ENCODE results near the gene TTC13.

The TTC13 gene

GRCh38 chr1:230867101-230867902, 111.4 kb downstream of the TTC13 start:
- DNase-seq = no peak

GRCh38 chr1:230866171-230867070, 112.2 kb downstream of the TTC13 start:
- no peak for DNase-seq

- no peak for DNase-seq
These were observed 113.4 kb downstream of the TTC13 start for GRCh38 chr1:230865062-230865817.

GRCh38 chr1:230864441-230864840, 114.2 kb downstream of the TTC13 start:
- DNase-seq = no peak

- DNase-seq = peak; percentile 3
These were observed 115.2 kb downstream of the TTC13 start for GRCh38 chr1:230863449-230863848.

- no peak for DNase-seq
These were observed 116.6 kb downstream of the TTC13 start for GRCh38 chr1:230861970-230862595.

GRCh38 chr1:230861489-230861888, 117.2 kb downstream of the TTC13 start:
- no peak for DNase-seq

GRCh38 chr1:230860617-230861384, 117.9 kb downstream of the TTC13 start:
- no peak for DNase-seq

- DNase-seq = no peak
These were observed 119.5 kb downstream of the TTC13 start for GRCh38 chr1:230858918-230859729.

GRCh38 chr1:230858236-230858820, 120.3 kb downstream of the TTC13 start:
- DNase-seq = no peak

GRCh38 chr1:230857822-230858221, 120.8 kb downstream of the TTC13 start:
- no peak for DNase-seq

GRCh38 chr1:230857077-230857476, 121.6 kb downstream of the TTC13 start:
- no peak for DNase-seq
